NK-92 (cell line): ENCODE measurements around the gene PAX2.

Experiments used
- DNase-seq: peaks from one replicate; lab custom pipeline; 2025; ENCODE audit not compliant: unreplicated experiment; lab: John Stamatoyannopoulos, UW

The PAX2 gene

DNA sequence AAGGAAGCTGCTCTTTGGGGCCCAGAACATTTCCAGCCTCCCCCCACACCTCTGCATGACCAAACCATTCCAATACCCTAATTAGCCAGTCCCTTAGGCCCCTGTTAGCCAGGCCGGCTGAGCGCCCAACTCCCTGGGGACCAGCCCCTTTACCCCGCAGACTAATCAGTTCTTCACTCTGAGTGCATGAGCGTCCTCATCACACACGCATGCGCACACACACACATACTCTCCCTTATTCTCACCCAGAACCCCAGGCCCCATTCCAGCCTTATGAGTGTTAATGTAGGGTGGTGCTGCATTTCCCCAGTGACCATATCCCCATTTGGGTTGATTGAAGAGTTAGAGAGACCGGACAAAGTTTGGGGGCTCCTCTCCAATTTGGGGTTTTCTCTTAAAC lies 90.4 kb downstream of the PAX2 start:
- no peak for DNase-seq

DNA sequence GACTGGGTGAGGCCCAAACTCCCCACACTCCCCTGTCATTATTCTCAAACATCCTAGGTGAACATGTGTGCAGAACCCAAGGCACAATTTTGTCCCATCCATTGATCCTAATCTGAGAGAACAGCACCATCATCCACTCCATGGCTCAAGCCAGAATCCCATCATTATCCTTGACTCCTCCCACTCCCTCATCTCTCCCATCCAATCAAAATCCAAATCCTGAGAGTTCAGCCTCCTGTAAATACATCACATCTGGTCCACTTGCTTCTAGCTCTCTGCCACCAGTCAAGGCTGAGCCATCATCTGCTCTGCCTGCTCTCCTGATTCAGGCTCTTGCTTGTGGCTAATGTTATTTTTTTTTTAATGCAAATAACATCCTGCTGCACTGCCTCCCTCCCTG lies 91.5 kb downstream of the PAX2 start:
- no peak for DNase-seq

GRCh38 chr10:100837300-100837699 lies 91.9 kb downstream of the PAX2 start:
- DNase-seq = no peak

GRCh38 chr10:100838986-100839385 lies 93.6 kb downstream of the PAX2 start:
- DNase-seq = no peak

GRCh38 chr10:100841528-100841927 lies 96.1 kb downstream of the PAX2 start:
- no peak for DNase-seq

DNA sequence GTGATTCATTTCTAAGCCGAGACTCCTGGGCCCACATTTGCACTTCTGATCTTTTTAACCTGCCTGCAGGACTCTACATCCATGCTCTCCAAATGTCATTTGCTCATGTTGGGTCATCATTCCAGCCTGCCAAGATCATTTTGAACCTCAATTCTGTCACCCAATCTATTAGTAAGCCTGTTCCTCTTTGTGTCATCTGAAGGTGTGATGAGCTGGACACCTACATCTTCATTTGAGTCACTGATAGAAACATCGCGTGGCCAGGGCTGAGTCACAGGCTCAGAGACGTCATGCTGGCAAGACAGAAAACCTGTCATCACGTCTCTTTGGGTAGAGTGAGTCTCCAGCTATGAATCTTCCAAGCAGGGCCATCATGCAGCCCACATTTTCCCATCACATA lies 102.1 kb downstream of the PAX2 start:
- no peak for DNase-seq

GRCh38 chr10:100848770-100849169 lies 103.4 kb downstream of the PAX2 start:
- no peak for DNase-seq

- DNase-seq = no peak
Measured at GRCh38 chr10:100858261-100858660, 112.9 kb downstream of the PAX2 start.

DNA sequence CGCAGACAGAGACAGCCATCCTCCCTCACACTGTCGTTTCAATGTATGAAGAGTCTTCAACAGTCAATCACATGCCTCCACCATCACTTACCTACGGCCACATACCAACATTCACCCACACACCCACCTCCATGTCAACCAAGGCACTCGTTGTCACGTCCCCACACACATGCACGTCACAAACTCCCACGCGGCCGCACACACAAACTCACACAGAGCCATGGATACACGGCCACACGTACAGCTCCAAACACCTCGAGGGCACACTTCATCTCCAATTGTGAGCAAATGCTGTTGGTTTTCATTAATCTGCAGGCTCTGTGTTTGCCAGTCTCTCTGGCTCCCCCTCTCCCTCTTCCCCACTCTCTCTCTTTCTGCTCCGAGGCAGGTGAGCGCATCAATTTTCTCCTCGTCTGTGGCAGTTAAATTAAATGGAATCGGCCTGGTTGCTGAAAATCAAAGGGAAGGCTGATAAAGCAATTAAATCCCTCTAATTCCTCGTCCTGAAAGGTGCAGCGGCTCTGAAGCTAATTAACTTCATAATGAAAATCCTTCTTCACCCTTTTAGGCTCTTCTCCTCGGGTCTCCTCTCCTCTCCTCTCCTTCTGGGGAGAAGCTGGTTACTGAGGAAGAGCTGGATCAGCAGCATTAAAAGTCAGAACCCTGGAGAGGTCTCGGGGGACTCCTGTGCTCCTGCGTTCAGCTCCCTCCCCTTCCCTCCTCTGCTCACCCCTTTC lies 113.5 kb downstream of the PAX2 start:
- DNase-seq = no peak

GRCh38 chr10:100859484-100859763 lies 114.0 kb downstream of the PAX2 start:
- DNase-seq = no peak

- no peak for DNase-seq
Measured at GRCh38 chr10:100863433-100863832, 118.1 kb downstream of the PAX2 start.

DNA sequence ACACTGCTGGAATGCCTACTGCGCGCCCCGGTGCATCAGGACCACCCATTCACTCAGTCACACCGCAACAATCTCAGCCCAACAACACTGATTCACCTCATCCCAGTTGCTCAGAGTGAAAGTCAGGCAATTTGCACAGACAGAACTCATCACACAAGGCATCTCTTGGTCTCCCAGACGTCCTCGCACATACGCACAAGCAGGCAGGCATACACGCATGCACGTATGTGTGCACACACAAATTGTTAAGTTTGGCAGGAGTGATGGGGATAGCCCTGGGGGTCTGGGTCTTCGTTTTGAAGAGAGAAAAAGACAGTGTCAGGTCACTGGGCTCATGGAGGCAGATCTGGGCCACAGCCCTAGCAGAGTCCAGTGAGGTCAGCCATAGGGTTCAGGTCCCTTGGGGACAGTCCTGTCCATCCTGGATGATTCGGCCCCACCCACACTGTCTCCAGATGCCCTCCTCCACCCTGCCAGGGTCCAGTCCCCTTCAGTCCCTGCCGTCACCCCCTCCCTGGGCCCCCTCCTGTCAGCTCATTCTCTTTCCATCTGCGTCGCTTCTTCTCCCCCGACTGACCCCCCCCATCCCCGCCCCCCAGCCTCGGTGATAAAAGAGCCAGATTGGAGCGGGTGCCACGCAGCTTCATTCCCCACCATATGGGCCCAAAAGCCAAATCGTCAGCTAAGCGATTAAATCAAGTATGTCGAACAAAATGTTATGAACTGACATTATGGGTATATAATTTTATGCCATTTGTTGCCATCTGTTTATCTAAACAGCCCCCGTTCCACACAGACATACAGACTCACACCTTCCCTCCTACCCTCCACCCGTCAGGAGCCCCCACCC lies 118.9 kb downstream of the PAX2 start:
- no peak for DNase-seq

DNA sequence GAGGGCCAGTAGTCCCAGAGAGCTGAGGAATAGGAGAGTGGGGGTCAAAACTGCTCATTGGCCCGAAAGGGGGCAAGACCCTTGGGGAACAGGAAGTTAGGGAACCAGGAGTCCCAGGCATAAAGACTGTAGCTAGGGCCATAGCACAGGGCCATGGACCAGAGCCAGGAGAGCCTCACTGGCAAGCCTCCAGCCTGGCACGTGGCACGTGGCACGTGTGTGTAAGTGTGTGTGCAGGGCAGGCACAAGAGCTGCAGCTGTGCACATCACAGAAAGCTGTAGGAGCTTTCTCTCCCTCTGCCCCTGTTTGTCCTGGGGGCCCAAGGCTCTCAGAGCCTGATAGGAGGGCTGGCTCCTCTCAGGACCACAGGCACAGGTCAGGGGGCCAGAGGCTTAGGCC lies 119.6 kb downstream of the PAX2 start:
- no peak for DNase-seq

GRCh38 chr10:100866010-100866409 lies 120.6 kb downstream of the PAX2 start:
- DNase-seq = no peak

- DNase-seq = no peak
Measured at GRCh38 chr10:100866575-100867098, 121.3 kb downstream of the PAX2 start.

DNA sequence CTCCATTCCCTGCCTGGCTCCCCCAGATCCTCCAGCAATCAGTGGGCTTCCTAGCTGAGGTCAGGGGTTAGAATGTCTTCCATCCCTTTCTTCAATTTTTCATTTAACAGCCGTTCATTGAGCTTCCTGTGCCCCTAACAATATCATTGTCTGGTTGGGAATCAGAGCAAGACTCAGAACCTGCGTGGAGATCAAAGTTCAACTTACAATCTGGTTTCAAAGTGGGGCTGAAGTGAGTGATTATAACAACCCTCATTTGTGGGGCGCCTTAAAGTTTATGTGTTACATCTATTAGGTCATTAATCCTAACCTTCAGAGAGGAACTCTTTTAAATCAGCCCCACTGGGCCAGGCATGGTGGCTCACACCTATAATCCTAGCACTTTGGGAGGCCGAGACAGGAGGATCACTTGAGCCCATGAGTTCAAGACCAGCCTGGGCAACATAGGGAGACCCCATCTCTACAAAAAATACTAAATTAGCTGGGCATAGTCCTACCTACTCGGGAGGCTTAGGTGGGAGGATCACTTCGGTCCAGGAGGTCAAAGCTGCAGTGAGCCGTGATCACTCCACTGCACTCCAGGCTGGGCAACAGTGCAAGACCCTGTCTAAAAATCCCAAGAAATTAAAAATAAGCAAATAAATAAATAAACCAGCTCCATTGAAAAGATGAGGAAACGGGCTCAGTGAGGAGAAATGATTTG lies 122.0 kb downstream of the PAX2 start:
- no peak for DNase-seq

DNA sequence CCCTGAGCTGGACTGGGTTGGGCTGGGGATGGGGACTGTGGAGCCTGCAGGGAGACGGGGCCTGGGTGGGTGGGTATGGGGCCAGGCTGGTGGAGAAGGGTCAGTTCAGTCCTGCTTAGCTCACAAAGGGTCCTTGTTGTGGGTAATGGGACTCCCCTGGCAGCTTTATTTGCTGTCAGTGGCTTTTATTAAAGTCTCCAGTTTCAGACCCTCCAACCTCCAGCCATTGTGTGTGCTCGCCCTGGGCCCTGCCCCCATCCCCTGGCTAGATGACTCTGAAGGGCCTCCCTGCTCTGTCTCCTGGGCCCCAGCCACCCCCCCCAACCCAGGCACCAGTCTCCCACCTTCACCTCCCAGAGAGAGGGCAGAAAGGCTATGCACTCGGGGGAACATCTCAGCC lies 123.0 kb downstream of the PAX2 start:
- no peak for DNase-seq

GRCh38 chr10:100869399-100869798 lies 124.0 kb downstream of the PAX2 start:
- DNase-seq = no peak

GRCh38 chr10:100872034-100872791 lies 126.8 kb downstream of the PAX2 start:
- no peak for DNase-seq

DNA sequence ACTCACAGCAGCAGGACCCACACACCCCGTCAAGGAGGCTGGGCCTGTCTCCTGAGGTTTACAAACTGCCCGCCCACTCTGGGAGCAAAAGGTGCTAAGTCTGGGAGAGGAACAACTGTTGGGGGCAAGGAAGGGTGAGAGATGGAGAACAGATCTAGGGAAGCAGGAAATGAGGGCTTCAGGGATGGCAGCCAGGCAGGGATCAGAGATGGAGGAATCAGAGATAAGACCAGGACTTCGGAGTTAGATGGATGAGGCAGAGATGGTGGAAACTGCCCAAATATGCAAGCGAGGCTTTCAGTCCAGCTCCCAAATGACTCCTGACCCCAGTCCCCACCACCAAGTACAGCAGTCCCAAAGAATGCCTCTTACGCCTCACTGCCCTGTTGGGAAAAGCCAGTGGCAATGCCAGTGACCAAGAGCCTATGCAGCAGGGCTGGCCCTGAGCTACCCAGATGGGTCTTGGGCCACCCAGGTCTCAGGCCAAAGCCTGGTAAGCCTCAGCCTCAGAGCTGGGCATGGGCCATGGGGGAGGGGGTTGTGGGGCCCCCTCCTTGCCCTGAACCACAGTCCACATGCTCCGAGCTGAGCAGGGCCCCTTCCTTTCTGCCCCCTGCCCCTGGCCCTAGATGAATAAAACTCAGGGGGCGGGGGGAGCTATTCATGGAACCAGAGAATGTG lies 127.9 kb downstream of the PAX2 start:
- DNase-seq = no peak
